ENCODE results near the gene HEBP1.

DNA sequence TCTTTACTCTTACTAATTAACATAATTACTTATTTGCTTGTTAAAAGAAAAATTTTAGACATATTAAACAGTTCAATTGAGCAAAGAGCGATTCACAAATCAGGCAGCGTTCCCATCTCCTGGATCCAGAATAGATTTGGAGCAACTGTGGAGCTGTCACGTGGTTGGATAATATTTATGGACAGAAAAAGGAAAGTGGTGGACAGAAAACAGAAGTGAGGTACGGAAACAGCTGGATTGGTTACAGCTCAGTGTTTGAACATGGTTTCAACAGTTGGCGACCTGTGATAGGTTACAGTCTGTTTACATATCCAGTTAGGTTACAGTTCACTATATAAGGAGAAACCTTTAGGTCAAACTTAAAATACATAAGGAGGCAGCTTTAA is 24.5 kb upstream of the HEBP1 start:
- TF ChIP-seq HDGF (IDR thresholded peaks at IDR 0.05; ENCODE audit: borderline replicate concordance): no peak
- TF ChIP-seq PKNOX1 (IDR thresholded peaks at IDR 0.05): no peak
- no peak for TF ChIP-seq SUZ12 (IDR thresholded peaks at IDR 0.05)
- TF ChIP-seq ZNF384 (IDR thresholded peaks at IDR 0.05): no peak
- TF ChIP-seq LEF1 (IDR thresholded peaks at IDR 0.05; ENCODE audit: borderline replicate concordance): no peak
- no peak for TF ChIP-seq SP1 (IDR thresholded peaks at IDR 0.05)
- no peak for TF ChIP-seq FOXA1 (IDR thresholded peaks at IDR 0.05)
